NCI-H2029 (cell line): ENCODE measurements around the gene PODNL1.
A peak's percentile ranks its signal among the peaks of the same experiment; 100 is the strongest.

Experiments used
- DNase-seq: peaks from one replicate; lab custom pipeline; 2025; lab: John Stamatoyannopoulos, UW

The PODNL1 gene

GRCh38 chr19:13892870-13893269, 45.3 kb downstream of the PODNL1 start:
- DNase-seq, result no peak

DNA sequence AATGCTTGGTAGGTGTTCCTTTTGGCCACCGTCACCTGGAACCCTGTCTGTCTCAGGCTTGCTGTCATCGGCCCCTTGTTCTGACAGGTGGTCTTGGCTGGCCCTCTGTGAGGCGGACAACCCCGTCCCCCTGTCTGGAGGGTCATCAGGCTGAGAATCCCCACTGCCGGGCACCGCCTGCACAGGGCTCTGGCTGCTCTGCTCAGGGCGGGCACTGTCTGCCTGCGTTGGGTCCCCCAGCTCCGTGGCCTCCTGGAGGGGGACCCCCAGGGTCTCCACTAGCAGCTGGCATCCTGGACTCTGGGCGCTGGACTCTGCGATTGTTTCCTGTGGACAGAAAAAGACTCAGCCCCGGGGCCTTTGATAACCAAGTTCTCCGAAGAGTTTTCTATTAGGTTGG, 48.1 kb downstream of the PODNL1 start:
- no peak for DNase-seq

DNA sequence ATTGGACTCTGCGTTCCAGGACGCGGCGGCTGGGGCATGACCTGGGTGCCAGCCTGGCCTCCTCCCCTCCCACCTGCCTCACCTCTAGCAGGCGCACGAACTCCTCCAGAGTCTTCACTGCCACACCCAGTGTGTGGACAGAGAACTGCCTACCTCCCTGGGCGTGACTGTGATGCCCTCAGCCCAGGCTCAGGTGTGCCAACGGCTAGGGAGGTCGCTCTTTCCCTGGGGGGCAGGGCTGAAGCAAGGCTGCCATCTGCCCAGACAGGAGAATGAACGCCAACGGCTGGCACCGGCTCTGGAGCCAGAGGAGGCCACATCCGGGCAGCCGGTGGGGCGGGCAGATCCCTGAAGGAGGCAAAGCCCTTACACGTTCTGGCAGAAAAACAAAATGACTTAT, 49.9 kb downstream of the PODNL1 start:
- DNase-seq, result no peak

DNA sequence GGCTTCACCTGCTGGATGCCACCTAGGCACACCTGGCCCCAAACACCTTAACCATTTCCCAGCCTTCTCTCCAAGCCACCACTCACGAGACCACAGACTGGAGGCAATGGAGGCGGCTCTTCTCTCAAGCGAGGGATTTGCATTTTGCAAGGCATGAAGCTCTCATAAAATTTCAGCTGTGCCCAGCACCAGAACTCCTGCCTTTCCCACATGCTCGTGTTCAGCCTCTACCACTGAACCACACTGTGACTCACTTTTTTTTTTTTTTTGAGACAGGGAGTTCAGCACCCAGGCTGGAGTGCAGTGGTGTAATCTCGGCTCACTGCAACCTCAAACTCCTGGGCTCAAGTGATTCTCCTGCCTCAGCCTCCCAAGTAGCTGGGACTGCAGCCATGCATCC, 50.7 kb downstream of the PODNL1 start:
- no peak for DNase-seq

- DNase-seq, result no peak
Measured at GRCh38 chr19:13887018-13887436, 51.2 kb downstream of the PODNL1 start.

GRCh38 chr19:13885826-13886365, 52.3 kb downstream of the PODNL1 start:
- no peak for DNase-seq

DNA sequence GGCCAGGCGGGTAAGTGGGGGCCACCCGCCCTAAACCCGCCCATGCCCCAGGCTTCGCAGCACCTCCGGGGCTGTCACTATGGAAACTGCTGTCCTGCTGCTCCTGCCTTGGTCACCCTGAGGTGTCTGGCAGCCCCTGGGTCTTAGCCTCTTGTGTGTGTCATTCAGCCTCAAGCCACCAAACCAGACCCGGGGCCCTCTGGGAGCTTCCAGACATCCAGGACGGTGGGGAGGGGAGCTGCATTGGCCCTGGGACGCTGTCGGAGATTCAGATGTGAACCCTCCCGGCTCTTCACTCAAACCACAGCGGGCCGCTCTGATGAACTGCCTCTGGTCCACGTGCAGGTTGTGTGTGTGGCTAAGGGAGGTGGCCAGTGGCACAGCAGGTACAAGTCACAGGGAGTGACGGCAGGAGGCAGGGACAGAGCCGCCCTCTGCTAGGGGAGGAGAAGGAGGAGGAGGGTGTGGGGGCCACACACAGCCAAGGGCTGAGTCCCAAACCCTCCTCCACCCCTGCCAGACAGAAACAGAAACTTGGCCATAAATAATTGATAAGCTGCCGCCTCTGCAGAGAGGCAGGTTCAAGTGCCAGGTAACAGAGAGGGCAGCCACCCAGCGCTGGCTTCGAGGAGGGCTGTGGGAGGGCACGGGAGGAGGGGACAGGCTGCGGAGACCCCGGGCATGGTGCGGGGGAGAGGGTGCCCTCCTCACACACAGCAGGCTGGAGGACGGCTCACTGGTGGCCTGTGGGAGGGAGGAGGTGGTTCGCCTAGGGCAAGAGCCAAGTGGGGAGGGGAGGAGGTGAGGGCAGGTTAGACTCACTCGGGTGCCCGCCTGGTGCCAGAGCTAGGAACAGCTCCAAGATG, 53.3 kb downstream of the PODNL1 start:
- DNase-seq, result peak; percentile 32

- no peak for DNase-seq
Measured at GRCh38 chr19:13883516-13884064, 54.6 kb downstream of the PODNL1 start.

DNA sequence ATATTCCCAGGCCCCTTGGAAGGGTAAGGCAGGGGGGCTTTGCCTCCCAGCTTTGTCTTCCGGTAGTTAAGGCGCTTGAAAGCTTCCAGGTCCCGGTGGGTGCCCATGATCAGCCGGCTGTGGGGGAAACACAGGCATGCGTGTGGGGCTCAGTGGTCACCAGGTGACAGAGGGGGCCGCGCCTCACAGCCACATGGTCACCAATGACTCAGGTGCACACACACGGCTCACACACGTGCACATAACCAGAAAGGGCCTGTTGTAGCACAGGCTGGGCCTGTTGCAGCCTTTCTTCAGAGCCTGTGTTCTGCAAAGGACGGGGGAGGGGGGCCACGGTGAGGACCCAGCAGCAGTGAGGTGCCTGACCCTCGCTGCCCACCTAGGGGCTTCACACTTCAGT, 55.4 kb downstream of the PODNL1 start:
- DNase-seq, result no peak

DNA sequence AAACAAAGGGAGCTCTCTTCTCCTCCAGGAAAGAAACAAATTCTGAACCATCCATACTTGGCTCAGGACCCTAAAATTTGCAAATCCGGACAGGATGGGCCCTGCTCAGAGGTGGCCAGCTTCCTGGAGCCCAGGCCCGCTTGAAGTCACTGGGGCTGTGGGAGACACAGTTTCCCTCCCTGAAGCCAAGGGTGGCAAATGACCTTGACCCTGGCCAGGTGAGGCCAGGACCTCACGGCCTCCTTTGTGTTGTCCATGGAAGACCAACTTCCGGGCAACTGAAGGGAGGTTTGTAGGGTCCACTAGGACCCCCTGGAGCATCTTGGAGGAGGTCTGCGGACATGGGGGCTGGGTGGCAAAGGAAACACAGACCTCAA, 55.8 kb downstream of the PODNL1 start:
- DNase-seq, result no peak

DNA sequence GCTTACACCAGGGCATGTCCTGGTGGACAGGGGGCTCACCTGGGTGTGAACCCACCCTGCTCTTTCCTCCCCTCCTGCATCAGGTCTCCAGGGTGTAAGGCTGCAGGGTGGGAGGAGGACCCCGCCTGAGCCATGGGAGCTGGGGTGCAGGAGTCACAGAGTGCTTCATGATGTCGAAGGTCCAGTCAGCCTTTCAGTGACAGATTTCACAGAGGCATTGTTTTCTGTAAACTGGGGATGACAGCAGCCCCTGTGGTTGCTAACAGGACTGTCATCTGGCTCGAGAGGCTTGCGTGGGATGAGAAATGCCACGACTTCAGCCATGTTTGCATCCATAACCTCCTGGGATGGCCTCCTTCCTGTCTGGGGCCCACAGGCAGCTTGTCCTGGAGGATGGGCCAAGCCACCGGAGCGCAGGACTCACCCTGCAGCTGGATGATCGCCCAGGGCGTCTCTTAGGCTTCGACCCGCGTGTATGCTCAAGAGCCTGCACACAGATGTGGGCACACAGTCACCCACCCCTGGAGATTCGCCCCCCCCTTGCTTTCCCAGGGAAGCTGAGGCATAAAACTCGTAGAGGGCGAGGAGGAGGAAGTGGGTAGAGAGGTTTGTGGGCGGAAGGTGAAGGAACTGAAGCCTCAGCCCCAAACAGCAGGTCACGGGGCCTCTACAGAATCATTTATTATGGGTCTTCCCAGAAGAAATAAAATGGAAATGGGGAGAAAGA, 56.4 kb downstream of the PODNL1 start:
- DNase-seq, result no peak

DNA sequence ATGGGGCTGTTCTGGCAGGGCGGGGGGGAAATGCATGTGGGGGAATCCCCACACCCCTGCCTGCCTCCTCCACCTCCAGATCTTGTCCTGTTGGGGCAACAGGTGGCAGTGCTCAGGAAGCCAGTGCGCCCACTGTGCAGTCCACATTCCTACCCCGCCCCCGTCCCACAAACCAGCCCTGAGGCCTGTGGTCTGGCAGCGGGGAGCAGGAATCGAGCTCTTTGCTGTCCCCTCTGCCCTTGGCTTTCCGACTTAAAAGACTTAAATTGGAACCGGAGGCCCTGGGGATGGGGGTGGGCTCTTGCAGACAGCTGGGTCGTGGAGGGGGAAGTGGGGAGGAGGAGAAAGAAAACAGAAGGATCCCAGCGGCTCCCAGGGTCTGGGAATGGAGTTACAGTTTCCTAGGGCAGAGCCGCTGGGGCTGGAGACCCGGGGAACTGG, 56.9 kb downstream of the PODNL1 start:
- DNase-seq, result no peak
